Mesenteric fat pad (tissue), 1 donor: Measurements from ENCODE around the gene GSE1. TPM values are rescaled to one million over a fixed set of nuclear protein-coding genes. Genes with fewer than 3 reads are reported as not detected.
"Not testable (repeated sequence)": the region's sequence is repeated elsewhere in the genome, so short reads cannot be mapped to it uniquely, and the experiment has no call there.

Source experiments
- DNase-seq: peaks from one replicate; pipeline ENCODE4 v3.0.0-alpha.2; 2020; ENCODE audit warnings: low spot score
- total RNA-seq: library from RNA; stranded (reverse); fragmentation: NEBNext Ultra II Directional; extraction: Animal tissue kit (Norgen Biotek cat#: 25700); gene quantifications from one replicate; pipeline ENCODE4 v1.2.1, GENCODE V29; 2021
- donor health status: DM: yes; HTN: yes; CAD: no.

Gene GSE1
- total RNA-seq, 1 donor from 2014 or later = 129 TPM

GRCh38 chr16:85589688-85590505, 23.2 kb upstream of the GSE1 start:
- DNase-seq = no peak

DNA sequence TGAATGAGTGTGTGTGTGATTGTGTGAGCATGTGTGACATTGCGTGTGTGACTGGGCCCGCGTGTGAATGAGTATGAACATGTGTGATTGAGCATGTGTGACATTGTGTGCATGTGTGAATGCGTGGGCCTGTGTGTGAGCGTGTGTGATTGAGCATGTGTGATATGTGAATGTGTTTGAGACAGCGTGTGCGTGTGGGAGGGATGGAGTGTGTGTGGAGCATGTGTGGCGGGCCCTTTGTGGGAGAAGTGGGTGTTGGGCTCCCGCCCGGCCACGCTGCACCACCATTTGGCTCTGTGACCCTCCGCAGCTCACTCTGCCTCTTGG, 22.7 kb upstream of the GSE1 start:
- no peak for DNase-seq

- DNase-seq = no peak
Measured at GRCh38 chr16:85591381-85591780, 21.7 kb upstream of the GSE1 start.

DNA sequence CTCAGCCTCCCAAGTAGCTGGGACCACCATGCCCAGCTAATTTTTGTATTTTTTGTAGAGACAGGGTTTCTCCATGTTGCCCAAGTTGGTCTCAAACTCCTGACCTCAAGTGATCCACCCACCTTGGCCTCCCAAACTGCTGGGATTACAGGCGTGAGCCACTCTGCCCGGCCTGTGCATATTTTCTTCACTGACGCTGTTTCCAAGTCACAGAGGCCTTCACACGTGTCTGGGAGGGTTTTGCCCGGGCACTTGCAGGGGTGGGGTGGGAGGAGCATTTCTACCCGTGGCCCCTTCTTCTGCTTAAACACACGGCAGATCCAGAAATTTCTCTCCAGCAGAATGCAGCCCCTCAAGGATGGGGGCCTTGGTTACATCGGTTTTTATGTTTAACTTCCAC, 20.8 kb upstream of the GSE1 start:
- DNase-seq = not testable (repeated sequence)

DNA sequence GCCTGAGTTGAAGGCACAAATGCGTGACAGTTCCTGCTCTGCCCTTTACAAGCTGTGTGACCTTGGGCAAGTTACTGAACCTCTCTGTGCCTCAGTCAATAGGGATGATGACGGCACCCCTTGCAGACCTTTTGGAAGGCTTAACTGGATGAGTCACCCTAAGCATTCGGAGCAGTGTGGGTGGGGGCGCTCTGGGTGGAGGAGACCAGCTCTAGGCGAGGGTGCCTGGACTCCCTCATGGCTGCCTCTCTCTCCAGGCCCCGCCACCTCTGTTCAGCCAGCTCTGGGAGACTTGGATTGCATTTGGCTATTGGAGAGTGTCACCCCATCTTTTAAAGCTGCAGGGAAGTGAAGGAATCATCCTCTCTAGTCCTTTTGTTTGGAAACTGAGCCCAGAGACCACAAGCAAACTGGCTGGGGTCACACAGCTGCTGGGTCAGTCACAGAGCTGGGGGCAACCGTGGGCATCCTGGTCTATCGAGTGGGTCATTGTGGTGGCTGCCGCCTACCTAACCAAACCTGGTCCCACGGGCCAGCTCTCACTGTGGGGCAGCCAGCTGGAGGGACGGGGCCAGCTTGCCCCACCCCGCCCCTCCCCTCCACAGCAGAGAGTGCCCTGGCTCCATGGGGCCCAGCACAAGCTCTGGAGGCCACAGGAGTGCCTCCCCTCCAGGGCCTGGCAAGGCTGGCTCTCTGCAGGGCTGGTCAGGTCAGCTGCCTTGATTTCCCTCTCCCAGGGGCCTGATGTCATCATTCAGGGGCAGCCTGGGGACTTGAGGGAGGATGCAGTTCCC, 20.2 kb upstream of the GSE1 start:
- DNase-seq = no peak

DNA sequence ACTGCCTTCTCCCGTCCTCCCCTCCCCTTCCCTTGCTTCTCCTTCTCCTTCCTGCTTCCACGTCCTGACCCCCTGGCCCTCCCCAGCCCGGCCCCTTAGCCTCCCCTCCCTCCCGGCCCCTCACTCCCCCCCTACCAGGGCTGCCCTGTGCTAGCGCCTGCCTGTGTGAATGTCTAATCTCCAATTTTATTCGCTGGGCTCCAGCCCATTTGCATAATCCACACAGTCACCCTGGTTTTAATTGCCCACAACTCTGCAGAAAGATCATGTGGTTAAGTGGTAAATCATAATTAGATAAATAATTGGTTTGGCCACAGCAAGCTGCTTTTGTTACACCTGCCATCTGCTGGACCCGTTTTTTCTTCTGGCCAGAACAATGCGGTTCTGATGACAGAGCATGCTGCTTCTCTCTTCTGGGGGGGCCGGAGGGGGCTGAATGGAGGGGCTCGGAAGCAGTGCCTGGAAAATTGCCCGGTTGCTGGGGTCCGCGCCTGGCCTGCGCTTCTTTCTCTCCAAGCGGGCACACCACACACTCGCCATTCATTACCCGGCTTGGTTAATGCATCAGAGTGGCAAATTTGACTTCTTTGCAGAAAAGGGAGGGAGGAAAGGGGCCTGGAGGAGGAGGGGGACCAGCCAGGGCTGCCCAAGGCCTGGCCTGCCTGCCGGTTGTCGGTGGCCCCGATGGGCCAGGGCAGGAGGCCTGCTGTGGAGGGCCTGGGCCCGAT, 19.5 kb upstream of the GSE1 start:
- DNase-seq = no peak

GRCh38 chr16:85594273-85594977, 18.7 kb upstream of the GSE1 start:
- DNase-seq = no peak

DNA sequence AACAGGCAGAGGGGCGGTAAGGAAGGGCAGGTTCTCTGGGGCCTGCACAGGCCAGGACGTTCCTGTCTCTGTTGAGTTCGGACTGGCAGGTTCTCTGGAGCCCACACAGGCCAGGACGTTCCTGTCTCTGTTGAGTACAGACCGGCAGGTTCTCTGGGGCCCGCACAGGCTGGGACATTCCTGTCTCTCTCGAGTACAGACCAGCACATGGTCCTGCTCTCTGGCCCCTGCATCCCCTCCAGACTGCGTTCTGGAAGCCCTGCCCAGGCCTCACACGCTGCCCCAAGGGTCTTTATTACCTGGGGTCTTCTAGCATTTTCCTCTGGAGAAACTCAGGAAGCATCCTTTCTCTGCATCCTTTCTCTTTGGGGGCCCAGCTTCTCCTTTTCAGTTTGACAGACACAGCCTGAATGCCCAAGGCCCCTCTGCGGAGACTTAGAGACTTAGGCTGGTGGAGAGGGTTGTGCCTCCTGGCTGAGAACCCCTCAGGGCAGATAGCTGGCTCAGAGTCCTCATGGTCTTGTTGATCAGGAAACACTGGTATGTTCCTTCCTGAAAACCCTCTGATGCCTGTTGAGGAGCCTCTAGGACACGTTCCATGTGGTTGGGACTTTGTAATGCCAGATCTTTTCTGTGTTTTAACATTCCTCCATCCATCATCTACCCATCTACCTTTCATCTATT, 18.0 kb upstream of the GSE1 start:
- DNase-seq = no peak

DNA sequence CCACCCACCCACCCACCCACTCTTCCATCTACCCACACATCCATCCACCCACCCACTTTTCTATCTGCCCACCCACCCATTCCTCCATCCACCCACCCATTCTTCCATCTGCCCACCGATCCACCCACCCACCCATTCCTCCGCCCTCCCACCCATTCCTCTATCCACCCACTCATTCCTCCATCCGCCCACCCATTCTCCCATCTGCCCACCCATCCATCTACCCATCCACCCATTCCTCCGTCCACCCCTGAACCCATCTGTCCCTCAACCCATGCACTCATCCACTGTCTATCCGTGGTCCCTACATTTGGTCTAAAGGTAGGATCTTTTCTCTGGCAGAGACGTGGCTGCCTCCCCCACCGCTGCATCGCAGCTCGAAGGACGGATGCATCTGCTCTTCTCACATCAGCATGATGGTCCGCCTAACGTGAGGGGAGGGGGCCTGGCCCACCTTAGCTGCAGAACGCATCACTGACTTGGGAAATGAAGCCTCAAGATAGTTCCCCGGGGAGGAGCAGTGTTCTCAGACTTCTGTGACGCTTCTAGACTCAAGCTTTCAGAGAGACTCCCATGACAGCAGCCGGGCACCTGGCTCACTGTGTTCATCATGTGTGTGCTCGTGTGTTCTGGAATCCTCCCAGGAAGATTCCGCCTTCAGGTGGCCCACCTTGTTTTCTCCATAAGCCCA, 17.2 kb upstream of the GSE1 start:
- no peak for DNase-seq

GRCh38 chr16:85598141-85598540, 15.0 kb upstream of the GSE1 start:
- DNase-seq = no peak

DNA sequence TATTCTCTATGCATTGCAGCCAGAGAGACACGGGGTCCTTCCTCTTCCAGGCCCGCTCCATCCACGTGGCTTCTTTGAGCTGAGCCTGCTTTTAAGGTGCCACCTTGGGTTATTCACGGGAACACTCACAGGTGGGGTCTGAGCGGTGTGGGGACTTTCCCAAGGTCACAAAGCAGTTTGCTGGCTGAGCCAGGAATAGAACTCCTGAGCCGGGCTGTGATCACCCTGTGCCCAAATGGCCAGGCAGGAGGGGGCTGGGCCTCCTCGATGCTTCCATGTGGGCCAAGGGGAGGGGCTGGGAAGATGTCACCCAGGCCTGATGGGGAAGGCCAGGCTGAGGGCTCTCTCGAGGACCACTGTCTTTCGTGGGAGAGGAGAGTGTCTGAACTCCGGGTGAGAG, 13.0 kb upstream of the GSE1 start:
- DNase-seq = no peak

DNA sequence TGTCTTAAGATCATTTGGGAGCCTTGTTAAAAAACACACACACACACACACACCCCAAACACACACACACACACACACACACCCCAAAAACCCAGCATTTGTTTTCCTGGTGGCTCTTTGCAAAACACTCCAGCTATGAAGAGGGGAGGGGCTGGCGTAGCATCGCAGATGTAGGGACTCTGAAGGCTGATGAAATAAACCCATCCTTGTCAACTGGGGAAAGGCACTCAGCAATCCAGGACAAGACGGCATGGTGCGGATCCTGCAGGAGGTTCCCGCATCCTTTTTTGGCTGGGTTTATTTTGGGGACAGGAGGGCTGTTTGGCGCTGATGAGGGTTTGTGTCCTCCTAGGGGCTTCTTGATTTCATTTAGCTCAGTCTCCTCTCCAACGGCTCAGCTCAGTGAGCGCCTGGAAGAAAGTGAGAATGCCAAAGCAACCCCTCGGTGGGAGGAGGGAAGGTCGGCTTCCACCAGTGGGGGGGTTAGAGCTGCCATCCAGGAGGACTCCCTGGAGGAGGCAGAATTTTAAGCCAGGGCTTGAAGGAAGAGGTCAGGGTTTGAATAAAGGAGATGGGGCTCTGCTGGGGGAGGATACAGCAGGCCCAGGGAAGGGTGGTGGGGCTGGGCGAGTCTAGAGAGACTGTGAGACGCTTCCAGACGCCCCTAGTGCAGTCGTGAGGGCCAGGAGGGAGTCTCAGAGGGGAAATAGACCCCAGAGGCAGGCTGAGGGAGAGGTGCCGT, 12.4 kb upstream of the GSE1 start:
- DNase-seq = no peak

GRCh38 chr16:85601272-85601639, 11.9 kb upstream of the GSE1 start:
- DNase-seq = no peak

GRCh38 chr16:85601730-85602401, 11.3 kb upstream of the GSE1 start:
- DNase-seq = no peak

- DNase-seq = no peak
Measured at GRCh38 chr16:85602402-85603202, 10.5 kb upstream of the GSE1 start.

DNA sequence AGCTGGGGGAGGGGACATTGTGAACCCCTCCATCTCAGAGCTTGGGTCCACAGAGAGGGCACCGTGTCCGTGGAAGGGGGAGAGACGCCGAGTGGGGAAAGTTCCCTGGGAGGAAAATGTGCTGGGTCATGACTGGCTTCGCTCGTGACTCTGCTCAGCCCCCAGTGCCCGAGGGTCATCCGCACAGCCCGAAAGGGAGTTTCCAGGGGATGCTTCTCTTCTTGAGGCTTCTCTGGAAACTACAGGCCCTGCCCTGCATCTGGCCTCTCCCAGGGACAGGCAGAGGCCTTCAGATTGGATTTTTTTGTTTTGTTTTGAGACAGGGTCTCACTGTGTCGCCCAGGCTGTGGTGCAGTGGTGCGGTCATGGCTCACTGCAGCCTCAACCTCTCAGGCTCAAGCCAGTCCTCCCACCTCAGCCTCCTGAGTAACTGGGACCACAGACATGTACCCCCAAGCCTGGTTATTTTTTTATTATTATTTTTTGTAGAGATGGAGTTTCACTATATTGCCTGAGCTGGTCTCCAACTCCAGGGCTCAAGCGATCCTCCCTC, 9.8 kb upstream of the GSE1 start:
- no peak for DNase-seq

DNA sequence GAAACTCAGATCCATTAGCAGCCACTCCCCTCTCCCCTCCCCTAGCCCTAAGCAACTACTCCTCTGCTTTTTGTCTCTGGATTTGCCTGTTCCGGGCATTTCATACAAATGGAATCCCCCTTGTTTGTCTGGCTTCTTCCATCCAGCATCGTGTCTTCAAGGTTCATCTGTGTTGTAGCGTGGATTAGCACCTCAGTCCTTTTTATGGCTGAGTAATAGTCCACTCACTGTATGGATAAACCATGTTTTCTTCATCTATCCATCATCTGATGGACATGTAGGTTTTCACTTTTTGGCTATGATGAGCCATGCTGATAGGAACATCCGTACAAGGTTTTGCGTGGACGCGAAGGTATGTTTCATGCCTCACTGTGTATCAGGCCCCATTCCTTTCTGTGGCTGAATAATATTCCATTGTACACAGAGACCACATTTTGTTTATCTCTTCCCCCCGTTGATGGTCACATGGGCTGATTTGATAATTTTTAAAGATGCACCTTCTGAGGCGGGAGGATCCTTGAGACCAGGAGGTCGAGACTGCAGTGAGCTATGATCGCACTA, 8.9 kb upstream of the GSE1 start:
- DNase-seq = no peak
